Breast epithelium (tissue), 4 donors: Measurements from ENCODE around the gene GGT7. TPM values are rescaled to one million over a fixed set of nuclear protein-coding genes. Genes with fewer than 3 reads are reported as not detected.

Source experiments
- DNase-seq, 2 donors: peaks; one replicate each; pipeline ENCODE4 v3.0.0-alpha.2; 2019; ENCODE audit warnings: low spot score in 2 of 2
- H3K27ac ChIP-seq, 2 donors: fragments of 200-600 bp; sonication (generic) in 1 of 2; one replicate each; pipeline ENCODE4 v1.5.1; 2016 to 2019; ENCODE audit warnings: mild to moderate bottlenecking in 1 of 2
- H3K27me3 ChIP-seq, 2 donors: fragments of 200-600 bp; sonication (generic) in 1 of 2; one replicate each; pipeline versions ENCODE4 v1.5.1 to v1.6.0; 2017 to 2019; ENCODE audit warnings: control low read depth in 1 of 2, mild to moderate bottlenecking in 1 of 2
- H3K36me3 ChIP-seq: fragments of 200-600 bp; one replicate; pipeline ENCODE4 v1.5.1; 2019
- H3K4me1 ChIP-seq, 2 donors: fragments of 200-600 bp; sonication (generic); one replicate each; pipeline ENCODE4 v1.5.1; 2016 to 2019; ENCODE audit warnings: control low read depth in 1 of 2
- H3K4me3 ChIP-seq, 3 donors: fragments of 200-600 bp; sonication (generic); 1 replicate in 2 of 3; 2 replicates in 1 of 3; pipeline ENCODE4 v1.5.1; 2016 to 2019; ENCODE audit warnings: mild to moderate bottlenecking in 3 of 3, moderate library complexity in 2 of 3
- H3K9me3 ChIP-seq, 2 donors: fragments of 200-600 bp; sonication (generic) in 1 of 2; one replicate each; pipeline ENCODE4 v1.5.1; 2016 to 2019; ENCODE audit warnings: control low read depth in 1 of 2
- CTCF ChIP-seq, 3 donors: fragments of 450-650 bp; IDR thresholded peaks; one replicate each; pipeline ENCODE4 v1.5.1; 2016 to 2017; ENCODE audit warnings: antibody characterized with exemption in 3 of 3, mild to moderate bottlenecking in 3 of 3, moderate library complexity in 3 of 3
- POLR2A ChIP-seq: fragments of 450-650 bp; IDR thresholded peaks from one replicate; pipeline ENCODE4 v1.6.1; 2016; ENCODE audit warnings: antibody characterized with exemption, mild to moderate bottlenecking, moderate library complexity
- POLR2AphosphoS5 ChIP-seq, 3 donors: sonication (generic); formaldehyde crosslinking; IDR thresholded peaks; one replicate each; pipeline ENCODE4 v1.6.1; 2017; ENCODE audit warnings: antibody characterized with exemption in 3 of 3
- intact Hi-C: fragments of 100-400 bp; cut with DNase I; formaldehyde crosslinking; loops from one replicate; pipeline ENCODE4 v1.15.1; 2023; ENCODE audit warnings: low total_unique reads
- total RNA-seq, 3 donors: library from RNA; depleted of rRNA; stranded (reverse); fragments of >200 nt; gene quantifications; one replicate each; pipeline ENCODE4 v1.1.0, GENCODE V29; 2016

GGT7 gene
- total RNA-seq, result 10 to 100 TPM; 13.1 to 21.8 (median 16.4) TPM

- peaks cover 0 to 13% of the 10 kb centered on the region in 2 donors for H3K4me1 ChIP-seq
- TF ChIP-seq CTCF (IDR thresholded peaks at IDR 0.05) (peak; percentile 38 to 61 (median 40)), POLR2A (no peak), POLR2AphosphoS5 (IDR thresholded peaks at IDR 0.05) (peak in 2 of 3 donors; percentile 37 to 40)
- peak within 1 kb of the TSS; percentile 56 to 89 (median 81) for H3K4me3 ChIP-seq
- no peaks in the 10 kb centered on the region for H3K36me3 ChIP-seq
- DNase-seq, result peak; percentile 64 to 78
- no peaks in the 10 kb centered on the region for H3K9me3 ChIP-seq
- peak within 1 kb of the TSS; percentile 76 for H3K27ac ChIP-seq
- intact Hi-C loops, result loop anchor here (5.0 kb wide), 1 partner anchor 85 kb away; the partner anchor contains the start of genes GSS and MYH7B
- H3K27me3 ChIP-seq, result no peaks in the 10 kb centered on the region
Observed at GRCh38 chr20:34872622-34873224, at the start of gene GGT7. Gene GGT7, minus strand, starts transcription at chr20:34872856. Its CDS starts 41 bp downstream, at chr20:34872815.

DNA sequence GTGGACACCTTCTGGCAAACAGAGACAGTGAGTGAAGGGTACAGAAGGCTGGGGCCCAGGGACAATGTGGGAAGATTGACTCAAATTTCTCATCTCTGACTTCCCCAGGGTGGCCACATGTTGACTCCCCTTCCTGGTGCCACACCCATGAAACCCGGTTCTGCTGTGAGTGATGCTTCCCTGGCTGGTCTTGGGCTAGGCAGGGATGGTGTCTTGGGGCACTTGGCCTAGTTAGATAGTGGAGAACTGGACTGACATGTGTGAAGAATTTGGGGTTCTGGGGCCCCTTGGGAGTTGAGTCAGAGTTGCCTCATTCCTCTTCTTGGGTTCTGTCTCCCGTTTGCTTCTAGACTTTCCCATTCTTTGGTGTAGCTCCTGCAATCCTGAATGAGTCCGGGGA lies 48.8 kb upstream of the GGT7 start:
- intact Hi-C loops, result no loop called here
- no peaks in the 10 kb centered on the region for H3K9me3 ChIP-seq
- DNase-seq, result no peak
- no peaks in the 10 kb centered on the region for H3K36me3 ChIP-seq
- TF ChIP-seq CTCF (IDR thresholded peaks at IDR 0.05), result no peak
- no peak for TF ChIP-seq POLR2AphosphoS5 (IDR thresholded peaks at IDR 0.05)
- TF ChIP-seq POLR2A, result no peak
- no peaks in the 10 kb centered on the region for H3K27me3 ChIP-seq
- H3K4me3 ChIP-seq, result no peak overlapping the region
- peak overlapping the region; percentile 78 to 87 for H3K27ac ChIP-seq
- H3K4me1 ChIP-seq, result no peaks in the 10 kb centered on the region

DNA sequence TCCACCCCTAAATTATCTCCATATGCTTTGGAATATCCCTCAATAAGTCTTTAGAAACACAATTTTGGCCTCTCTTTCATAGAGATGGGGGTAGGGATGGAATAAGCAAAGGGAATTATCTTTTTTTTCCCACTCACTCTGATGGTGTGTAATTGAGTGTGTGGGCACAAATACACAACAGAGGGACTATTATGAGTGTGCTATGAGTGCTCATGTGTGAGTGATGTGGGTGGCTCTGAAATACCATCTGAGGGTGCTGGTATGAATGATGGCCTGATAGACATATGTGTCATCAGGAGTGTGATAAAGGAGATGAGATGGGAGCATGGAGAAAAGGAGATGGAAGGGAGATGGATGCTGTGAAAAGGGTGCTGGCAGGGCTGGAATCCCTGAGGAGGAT lies 47.4 kb upstream of the GGT7 start:
- Histone ChIP-seq H3K36me3 (no peaks in the 10 kb centered on the region), H3K9me3 (no peaks in the 10 kb centered on the region), H3K4me3 (no peak overlapping the region), H3K27ac (peak overlapping the region in 1 of 2 donors; percentile 7), H3K27me3 (no peaks in the 10 kb centered on the region), H3K4me1 (no peaks in the 10 kb centered on the region)
- DNase-seq, result no peak
- intact Hi-C loops, result no loop called here
- no peak for TF ChIP-seq POLR2A
- TF ChIP-seq CTCF (IDR thresholded peaks at IDR 0.05), result no peak
- TF ChIP-seq POLR2AphosphoS5 (IDR thresholded peaks at IDR 0.05), result no peak

GRCh38 chr20:34916774-34917354 lies 44.2 kb upstream of the GGT7 start:
- no peak overlapping the region for H3K27ac ChIP-seq
- no peaks in the 10 kb centered on the region for H3K27me3 ChIP-seq
- H3K36me3 ChIP-seq, result no peaks in the 10 kb centered on the region
- no peaks in the 10 kb centered on the region for H3K9me3 ChIP-seq
- no peak for DNase-seq
- no peak overlapping the region for H3K4me3 ChIP-seq
- H3K4me1 ChIP-seq, result no peaks in the 10 kb centered on the region
- intact Hi-C loops, result no loop called here
- TF ChIP-seq POLR2A (no peak), POLR2AphosphoS5 (IDR thresholded peaks at IDR 0.05) (no peak), CTCF (IDR thresholded peaks at IDR 0.05) (no peak)

- no peak for TF ChIP-seq POLR2AphosphoS5 (IDR thresholded peaks at IDR 0.05)
- no peak for TF ChIP-seq POLR2A
- TF ChIP-seq CTCF (IDR thresholded peaks at IDR 0.05), result no peak
- H3K27ac ChIP-seq, result no peak overlapping the region
- H3K4me3 ChIP-seq, result no peak overlapping the region
- no peaks in the 10 kb centered on the region for H3K27me3 ChIP-seq
- intact Hi-C loops, result no loop called here
- H3K36me3 ChIP-seq, result no peaks in the 10 kb centered on the region
- H3K4me1 ChIP-seq, result no peaks in the 10 kb centered on the region
- DNase-seq, result no peak
- H3K9me3 ChIP-seq, result no peaks in the 10 kb centered on the region
Observed at GRCh38 chr20:34915749-34916455, 43.2 kb upstream of the GGT7 start.
